ENCODE data around the gene CDK4. TPM values are rescaled to one million over a fixed set of nuclear protein-coding genes. Genes with fewer than 3 reads are reported as not detected.

Gene CDK4
- total RNA-seq, 1 experiment from 2014 or later: 516 TPM

DNA sequence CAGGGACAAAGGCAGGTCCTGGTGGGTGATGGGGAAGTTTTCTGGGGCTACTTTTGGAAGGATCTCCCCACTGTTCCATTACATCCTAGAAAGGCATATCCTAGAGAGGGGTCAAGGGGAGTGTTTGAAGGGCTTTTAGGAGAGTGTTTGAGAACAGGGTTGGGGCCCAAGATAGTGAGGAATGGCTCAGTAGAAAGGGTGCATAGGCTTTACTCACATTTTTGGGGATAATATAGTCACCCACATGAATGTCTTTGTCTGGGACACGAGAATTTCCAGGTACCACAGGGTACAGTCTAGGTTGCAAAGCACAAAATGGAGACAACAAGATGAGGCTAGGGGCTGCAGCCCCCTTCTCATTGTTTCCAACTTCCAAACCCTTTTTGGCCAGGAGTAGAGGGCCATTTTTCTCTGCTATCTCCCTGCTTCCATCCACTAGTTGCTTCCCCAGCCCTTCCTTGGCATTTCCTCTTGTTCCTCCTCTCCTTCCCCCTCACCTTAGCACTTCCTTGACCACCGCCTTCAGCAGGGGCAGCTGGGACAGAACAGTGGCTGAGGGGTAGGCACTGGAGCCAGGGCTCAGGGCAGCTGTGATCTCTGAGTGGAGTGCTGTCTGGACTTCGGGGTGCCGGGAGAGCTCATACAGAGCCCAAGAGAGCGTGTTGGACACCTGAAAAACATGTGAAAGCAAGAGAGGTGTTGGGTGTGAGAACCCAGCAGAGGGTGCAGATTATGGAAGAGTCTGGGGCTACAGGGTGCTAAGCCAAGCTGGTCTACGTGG, 12.0 kb upstream of the CDK4 start:
- Histone ChIP-seq H3K9me3 (no peaks in the 10 kb centered on the region), H3K4me3 (no peak overlapping the region), H3K36me3 (peaks cover 13% of the 10 kb centered on the region), H3K27me3 (peaks cover 33% of the 10 kb centered on the region)
- DNase-seq: no peak

GRCh38 chr12:57762463-57762862, 10.4 kb upstream of the CDK4 start:
- H3K9me3 ChIP-seq: no peaks in the 10 kb centered on the region
- no peak for DNase-seq
- no peaks in the 10 kb centered on the region for H3K36me3 ChIP-seq
- peaks cover 33% of the 10 kb centered on the region for H3K27me3 ChIP-seq
- H3K4me3 ChIP-seq: no peak overlapping the region

DNA sequence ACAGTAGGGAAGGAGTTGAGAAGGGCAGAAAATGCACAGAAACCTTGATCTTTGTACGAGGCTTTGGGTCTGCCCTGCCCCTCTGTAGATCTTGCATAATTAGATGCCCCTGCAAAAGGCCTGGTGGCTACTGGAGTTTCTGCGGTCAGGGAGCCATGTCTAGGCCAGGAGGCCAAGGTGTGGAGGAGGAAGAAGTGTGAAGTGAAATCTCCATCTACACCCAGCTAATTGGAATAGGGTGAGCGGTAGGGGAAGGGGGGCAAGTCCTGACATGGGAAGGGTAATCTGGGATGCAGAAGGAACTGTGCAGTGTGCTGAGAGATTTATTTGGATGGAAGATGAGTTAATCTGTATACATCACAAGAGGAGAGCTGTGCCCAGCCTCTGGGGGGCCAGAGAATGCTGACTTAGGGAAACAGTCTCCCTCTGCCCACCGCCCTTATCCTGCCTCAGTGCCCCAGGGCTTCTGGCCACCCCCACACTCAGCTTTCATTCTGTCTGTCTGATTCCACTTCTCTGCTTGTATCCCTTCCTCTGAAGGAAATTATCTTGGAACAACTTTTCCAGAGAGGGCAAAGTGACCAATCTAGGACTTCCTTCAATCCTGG, 9.4 kb upstream of the CDK4 start:
- Histone ChIP-seq H3K27me3 (peaks cover 28% of the 10 kb centered on the region), H3K36me3 (no peaks in the 10 kb centered on the region), H3K9me3 (no peaks in the 10 kb centered on the region), H3K4me3 (no peak overlapping the region)
- no peak for DNase-seq

- no peaks in the 10 kb centered on the region for H3K9me3 ChIP-seq
- H3K4me3 ChIP-seq: no peak overlapping the region
- no peaks in the 10 kb centered on the region for H3K36me3 ChIP-seq
- no peak for DNase-seq
- H3K27me3 ChIP-seq: peaks cover 20% of the 10 kb centered on the region
These were observed 8.4 kb upstream of the CDK4 start for GRCh38 chr12:57760347-57760982.

DNA sequence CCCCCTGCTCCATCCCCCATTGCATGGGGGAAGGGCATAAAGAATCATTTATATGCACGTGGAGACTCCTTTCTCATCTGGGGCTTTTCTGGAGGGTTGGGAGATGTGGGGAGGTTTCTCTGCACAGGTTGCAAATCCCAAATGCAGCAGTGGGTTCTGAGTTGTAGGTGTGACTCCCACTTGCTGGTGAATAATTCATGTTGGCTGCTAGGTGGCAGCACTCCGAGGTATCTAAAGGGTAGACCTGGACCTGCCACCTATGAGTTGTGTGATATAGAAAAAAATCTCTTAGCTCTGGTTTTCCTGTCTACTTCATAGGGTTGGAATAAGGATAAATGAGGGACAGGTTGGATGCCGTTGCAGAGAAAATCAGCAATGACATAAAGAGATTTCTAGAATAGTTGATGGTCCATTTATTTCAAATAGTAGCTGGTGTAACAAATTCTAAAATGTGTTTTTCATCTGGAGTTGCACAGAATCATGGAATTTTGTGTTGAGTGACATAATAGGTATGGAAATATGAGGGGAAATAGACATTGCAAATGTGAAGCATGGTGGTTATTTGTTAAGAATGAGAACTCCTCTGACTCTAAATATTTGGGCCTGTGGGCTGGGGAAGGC, 7.4 kb upstream of the CDK4 start:
- no peaks in the 10 kb centered on the region for H3K36me3 ChIP-seq
- peaks cover 10% of the 10 kb centered on the region for H3K27me3 ChIP-seq
- H3K4me3 ChIP-seq: no peak overlapping the region
- H3K9me3 ChIP-seq: no peaks in the 10 kb centered on the region
- no peak for DNase-seq

GRCh38 chr12:57758552-57759359, 6.6 kb upstream of the CDK4 start:
- H3K27me3 ChIP-seq: peaks cover 3% of the 10 kb centered on the region; the same call in 1 of the 2 replicates
- no peak overlapping the region for H3K4me3 ChIP-seq

DNA sequence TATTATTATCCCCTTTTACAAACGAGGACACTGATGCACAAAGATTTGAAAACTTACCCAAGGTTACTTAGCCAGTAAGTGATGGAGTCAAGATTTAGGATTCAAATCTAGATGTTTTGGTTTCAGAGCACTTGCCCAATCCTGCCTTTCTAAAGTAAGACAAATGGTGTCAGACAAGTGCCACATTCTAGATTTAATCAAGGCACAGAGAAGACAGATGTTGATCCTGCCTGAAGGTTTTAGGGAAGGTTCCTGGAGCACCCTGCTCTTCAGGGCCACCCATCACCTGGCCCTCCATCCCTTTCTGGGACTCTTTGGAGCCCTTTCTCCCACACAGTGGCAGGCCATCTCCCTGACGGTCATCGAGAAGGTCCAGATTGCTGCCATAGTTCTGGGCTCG, 5.7 kb upstream of the CDK4 start:
- no peaks in the 10 kb centered on the region for H3K9me3 ChIP-seq

More at GRCh38 chr12:57758552-57759359, 6.6 kb upstream of the CDK4 start:
- no peaks in the 10 kb centered on the region for H3K9me3 ChIP-seq
- no peak for DNase-seq
- no peaks in the 10 kb centered on the region for H3K36me3 ChIP-seq

DNA sequence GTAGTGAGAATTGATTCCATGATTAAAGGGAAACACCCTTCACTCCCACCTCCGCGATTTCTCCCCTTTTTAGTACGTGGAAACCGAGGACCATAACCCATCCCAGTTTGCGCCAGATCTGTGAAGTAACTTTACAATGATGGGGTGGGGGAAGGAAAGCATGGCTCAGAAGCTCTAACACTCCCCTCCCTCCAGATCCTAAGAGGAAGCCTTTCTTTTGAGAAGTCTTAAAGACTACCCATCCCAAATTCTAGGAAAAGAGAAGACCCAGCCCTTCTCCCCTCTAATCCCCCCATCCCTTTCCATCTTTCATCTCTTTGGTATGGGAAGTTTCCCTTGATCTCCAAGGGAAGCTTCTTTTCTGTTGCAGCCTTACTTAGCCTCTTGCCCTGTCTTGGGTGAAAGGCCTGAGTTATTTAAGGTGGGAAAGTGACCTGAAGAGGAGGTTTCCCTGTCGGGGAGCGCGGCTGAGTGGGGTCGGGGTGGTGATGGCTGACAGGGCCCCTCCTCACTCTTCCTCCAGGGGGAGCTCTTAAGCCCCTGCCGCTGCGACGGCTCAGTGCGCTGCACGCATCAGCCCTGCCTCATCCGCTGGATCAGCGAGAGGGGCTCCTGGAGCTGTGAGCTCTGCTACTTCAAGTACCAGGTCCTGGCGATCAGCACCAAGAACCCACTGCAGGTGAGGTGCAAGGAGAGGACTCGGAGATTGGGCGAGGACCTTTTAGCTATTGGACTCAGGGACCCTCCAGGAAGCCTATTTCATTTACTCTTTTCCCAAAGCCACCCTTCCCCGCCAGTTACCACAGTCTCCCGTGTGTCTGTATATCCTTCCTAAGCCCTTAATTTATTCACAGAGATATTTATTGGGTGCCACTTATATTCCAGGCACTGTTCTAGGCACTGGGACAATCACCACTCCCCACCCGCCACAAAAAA, 4.6 kb upstream of the CDK4 start:
- Histone ChIP-seq H3K9me3 (no peaks in the 10 kb centered on the region), H3K4me3 (no peak overlapping the region; the same call in 1 of the 2 replicates), H3K36me3 (no peaks in the 10 kb centered on the region), H3K27me3 (peaks cover 2% of the 10 kb centered on the region; the same call in 1 of the 2 replicates)
- DNase-seq: no peak

More for the DNA sequence above, 5.7 kb upstream of the CDK4 start:
- no peak for DNase-seq
- peaks cover 2% of the 10 kb centered on the region; the same call in 1 of the 2 replicates for H3K27me3 ChIP-seq
- H3K36me3 ChIP-seq: no peaks in the 10 kb centered on the region
- no peak overlapping the region for H3K4me3 ChIP-seq

DNA sequence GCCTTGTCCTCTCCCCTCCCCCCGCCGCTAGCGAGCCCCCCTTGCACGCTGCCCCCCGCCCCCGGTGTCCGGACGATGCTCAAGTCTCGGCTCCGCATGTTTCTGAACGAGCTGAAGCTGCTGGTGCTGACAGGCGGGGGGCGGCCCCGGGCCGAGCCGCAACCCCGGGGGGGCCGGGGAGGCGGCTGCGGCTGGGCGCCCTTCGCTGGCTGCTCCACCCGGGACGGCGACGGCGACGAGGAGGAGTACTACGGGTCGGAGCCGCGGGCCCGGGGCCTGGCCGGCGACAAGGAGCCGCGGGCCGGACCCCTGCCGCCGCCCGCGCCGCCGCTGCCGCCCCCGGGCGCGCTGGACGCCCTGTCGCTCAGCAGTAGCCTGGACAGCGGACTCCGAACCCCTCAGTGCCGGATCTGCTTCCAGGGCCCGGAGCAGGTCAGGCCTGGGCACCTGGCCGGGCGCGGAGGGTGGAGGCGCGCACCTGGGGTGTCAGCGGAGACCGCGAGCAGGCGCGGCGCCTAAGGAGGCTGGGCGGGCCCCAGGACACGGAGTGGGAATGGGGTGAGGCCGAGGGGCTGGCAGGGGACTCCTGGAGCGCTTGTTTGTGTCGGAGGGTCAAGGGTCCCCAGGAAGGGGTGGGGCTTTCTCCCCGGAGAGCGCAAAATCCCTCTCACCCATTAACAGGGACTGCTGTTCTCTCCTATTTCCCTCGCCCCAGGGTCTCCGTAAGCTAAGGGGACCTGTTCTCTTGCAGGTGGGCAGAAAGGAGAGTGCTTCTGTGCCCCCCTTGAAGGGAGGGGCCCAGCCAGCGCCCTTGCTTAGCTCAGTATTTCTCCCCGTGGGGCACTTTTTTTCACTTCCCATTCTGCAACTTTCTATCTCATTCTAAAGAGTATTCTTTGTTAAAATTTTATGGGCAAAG, 3.6 kb upstream of the CDK4 start:
- Histone ChIP-seq H3K4me3 (peak overlapping the region; percentile 35), H3K36me3 (peaks cover 8% of the 10 kb centered on the region), H3K9me3 (no peaks in the 10 kb centered on the region), H3K27me3 (peaks cover 2% of the 10 kb centered on the region; the same call in 1 of the 2 replicates)
- DNase-seq: no peak

GRCh38 chr12:57755194-57755453, 3.0 kb upstream of the CDK4 start:
- Histone ChIP-seq H3K36me3 (peaks cover 14% of the 10 kb centered on the region), H3K27me3 (peaks cover 2% of the 10 kb centered on the region; the same call in 1 of the 2 replicates), H3K9me3 (no peaks in the 10 kb centered on the region), H3K4me3 (peak overlapping the region; percentile 36)
- DNase-seq: no peak

DNA sequence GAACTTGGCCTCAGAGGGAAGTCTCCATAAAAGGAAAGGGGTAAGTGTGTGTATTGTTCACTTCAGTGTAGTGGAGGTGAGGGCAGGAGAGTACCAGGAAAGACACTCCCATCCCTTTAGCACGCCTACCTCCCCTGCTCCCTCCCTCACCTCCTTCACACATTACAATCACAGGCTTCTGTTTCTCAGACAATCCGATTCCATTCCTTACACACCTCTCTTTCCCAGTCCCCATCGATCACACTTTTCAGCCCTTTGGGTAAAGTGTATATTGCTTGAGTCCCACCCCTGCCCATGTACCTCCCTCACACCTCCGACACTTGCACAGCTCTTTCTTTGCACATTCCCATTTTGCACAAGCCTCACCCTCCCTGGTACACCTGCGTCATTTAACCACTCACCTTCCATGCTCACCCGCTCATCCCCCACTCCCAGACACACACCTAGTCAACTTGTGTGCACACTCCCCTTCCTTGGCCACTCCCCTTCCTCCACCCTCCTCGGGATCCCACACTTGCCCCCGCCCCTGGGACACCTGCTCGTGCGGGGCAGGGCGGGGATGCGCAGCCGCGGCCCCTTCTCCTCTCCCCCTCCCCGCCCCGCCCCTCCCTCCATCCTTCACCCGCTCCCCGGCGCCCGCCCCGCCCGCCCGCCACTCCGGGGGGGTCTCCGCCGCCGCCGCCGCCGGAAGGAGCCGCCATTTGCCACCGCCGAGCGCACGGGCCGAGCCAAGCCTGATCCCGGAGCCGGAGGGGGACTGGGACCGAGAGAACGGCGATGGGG, 2.5 kb upstream of the CDK4 start, which contains the start of gene MARCHF9:
Gene MARCHF9 (plus strand): TSS at position 693 of the 783 bp plus-strand sequence. CDS start 426 bp downstream, outside the sequence.
- Histone ChIP-seq H3K36me3 (peaks cover 17% of the 10 kb centered on the region), H3K9me3 (no peaks in the 10 kb centered on the region), H3K4me3 (peak within 1 kb of the TSS; percentile 36), H3K27me3 (peaks cover 2% of the 10 kb centered on the region; the same call in 1 of the 2 replicates)
- DNase-seq: peak; percentile 40

DNA sequence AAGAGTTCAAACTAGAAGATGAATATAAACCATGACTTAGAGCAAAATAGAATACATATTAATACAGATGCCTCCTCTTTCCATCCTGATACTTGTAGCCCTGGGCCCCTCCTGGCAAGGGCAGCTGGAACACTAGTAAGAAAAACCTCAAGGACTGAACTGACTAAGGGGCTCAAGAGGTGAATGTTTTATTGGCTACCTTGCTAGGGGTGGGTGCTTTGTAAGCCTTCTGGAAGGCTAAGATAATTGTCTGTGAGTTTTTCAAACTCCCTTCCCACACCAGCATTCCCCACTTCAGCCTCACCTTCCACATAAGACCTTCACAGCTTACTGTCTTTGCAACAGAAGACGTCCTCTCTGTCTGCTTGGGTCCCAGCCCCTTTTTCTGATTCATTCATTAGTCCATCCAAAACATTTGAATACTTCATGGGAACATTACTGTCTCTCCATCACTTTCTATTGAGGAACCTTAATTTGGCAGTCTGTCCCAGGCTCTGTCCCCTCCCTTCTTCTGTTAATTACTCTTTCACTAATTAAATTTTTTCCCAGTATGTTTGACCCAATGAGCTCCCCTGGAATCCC, 1.7 kb upstream of the CDK4 start:
- Histone ChIP-seq H3K27me3 (peaks cover 2% of the 10 kb centered on the region; the same call in 1 of the 2 replicates), H3K36me3 (peaks cover 24% of the 10 kb centered on the region), H3K9me3 (no peaks in the 10 kb centered on the region), H3K4me3 (no peak overlapping the region; the same call in 1 of the 2 replicates)
- no peak for DNase-seq

DNA sequence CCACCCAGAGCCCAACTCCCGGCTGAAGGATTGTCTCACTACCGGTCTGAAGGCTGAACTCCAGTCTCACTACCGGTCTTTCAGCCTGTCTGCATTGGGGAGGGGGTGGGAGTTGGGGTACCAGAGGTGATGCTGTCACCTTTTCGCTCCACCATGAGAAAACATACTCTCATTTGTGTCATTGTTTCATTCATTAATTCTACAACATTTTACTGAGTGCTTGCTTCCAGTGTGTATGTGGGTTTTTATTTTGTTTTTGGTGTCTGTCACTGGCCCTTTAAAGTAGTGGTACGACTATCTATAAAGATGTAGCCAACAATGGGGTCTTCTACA, 524 bp upstream of the CDK4 start:
- H3K9me3 ChIP-seq: no peaks in the 10 kb centered on the region
- H3K4me3 ChIP-seq: peak overlapping the region; percentile 80
- H3K36me3 ChIP-seq: peaks cover 35% of the 10 kb centered on the region
- no peak for DNase-seq
- peaks cover 2% of the 10 kb centered on the region; the same call in 1 of the 2 replicates for H3K27me3 ChIP-seq

DNA sequence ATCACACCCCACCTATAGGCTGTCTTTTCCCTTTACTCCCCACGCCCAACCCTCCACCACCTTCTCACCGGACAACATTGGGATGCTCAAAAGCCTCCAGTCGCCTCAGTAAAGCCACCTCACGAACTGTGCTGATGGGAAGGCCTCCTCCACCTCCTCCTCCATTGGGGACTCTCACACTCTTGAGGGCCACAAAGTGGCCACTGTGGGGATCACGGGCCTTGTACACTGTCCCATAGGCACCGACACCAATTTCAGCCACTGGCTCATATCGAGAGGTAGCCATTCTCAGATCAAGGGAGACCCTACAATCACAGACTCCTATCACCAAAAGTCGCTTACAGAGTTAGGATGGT, 700 bp downstream of the CDK4 start:
- Histone ChIP-seq H3K27me3 (peaks cover 2% of the 10 kb centered on the region; the same call in 1 of the 2 replicates), H3K9me3 (no peaks in the 10 kb centered on the region), H3K36me3 (peaks cover 41% of the 10 kb centered on the region), H3K4me3 (peak overlapping the region; percentile 80)
- no peak for DNase-seq
